Neural cell (in vitro differentiated cells): ENCODE data around the gene HEPACAM. TPM values are rescaled to one million over a fixed set of nuclear protein-coding genes. Genes with fewer than 3 reads are reported as not detected.

Experiments used
- H2AFZ ChIP-seq: fragments of 200-600, 300-800 bp; sonication (generic), shearing (Covaris generic); 2 replicates; pipeline ENCODE4 v1.6.0; 2014; ENCODE audit warnings: low read depth, mild to moderate bottlenecking, antibody characterized with exemption, low read length, moderate library complexity
- H3F3A ChIP-seq: fragments of 200-600 bp; shearing (Covaris generic); 2 replicates; pipeline ENCODE4 v1.6.1; 2016; ENCODE audit warnings: mild to moderate bottlenecking, moderate library complexity, mixed read lengths, antibody characterized with exemption, low read length; ENCODE audit not compliant: insufficient read depth, poor library complexity, severe bottlenecking
- H3K27ac ChIP-seq: fragments of 200-600, 300-800 bp; sonication (generic), shearing (Covaris generic); 2 replicates; pipeline ENCODE4 v1.5.1; 2014; ENCODE audit warnings: mild to moderate bottlenecking, low read length, moderate library complexity
- H3K27me3 ChIP-seq: fragments of 300-800, 200-600 bp; sonication (generic), shearing (Covaris generic); 2 replicates; pipeline ENCODE4 v1.6.0; 2014; ENCODE audit warnings: mild to moderate bottlenecking, low read depth, low read length, moderate library complexity; ENCODE audit not compliant: insufficient read depth
- H3K36me3 ChIP-seq: fragments of 300-800, 200-600 bp; sonication (generic), shearing (Covaris generic); 2 replicates; pipeline ENCODE4 v1.5.1; 2014; ENCODE audit warnings: mild to moderate bottlenecking, antibody characterized with exemption, low read length, moderate library complexity; ENCODE audit not compliant: insufficient read depth
- H3K4me2 ChIP-seq: fragments of 300-800, 200-600 bp; sonication (generic), shearing (Covaris generic); 2 replicates; pipeline ENCODE4 v1.6.0; 2014; ENCODE audit warnings: mild to moderate bottlenecking, low read length
- H3K4me3 ChIP-seq: fragments of 300-800, 200-600 bp; sonication (generic), shearing (Covaris generic); 2 replicates; pipeline ENCODE4 v1.5.1; 2014; ENCODE audit warnings: mild to moderate bottlenecking, low read length, moderate library complexity
- H3K79me2 ChIP-seq: fragments of 200-600 bp; shearing (Covaris generic); replicated peaks from 2 replicates; pipeline ENCODE4 v1.6.0; 2014; ENCODE audit warnings: mild to moderate bottlenecking, low read length, moderate library complexity; ENCODE audit not compliant: insufficient read depth
- H3K9ac ChIP-seq: fragments of 300-800, 200-600 bp; sonication (generic), shearing (Covaris generic); 2 replicates; pipeline ENCODE4 v1.6.1; 2016; ENCODE audit warnings: mild to moderate bottlenecking, low read length, mixed read lengths
- H3K9me2 ChIP-seq: fragments of 200-600 bp; shearing (Covaris generic); 2 replicates; pipeline ENCODE4 v1.6.1; 2016; ENCODE audit warnings: mild to moderate bottlenecking, low read length, mixed read lengths; ENCODE audit not compliant: insufficient read depth
- H3K9me3 ChIP-seq: fragments of 200-600, 300-800 bp; sonication (generic), shearing (Covaris generic); 2 replicates; pipeline ENCODE4 v1.6.1; 2016; ENCODE audit warnings: mild to moderate bottlenecking, mixed run types, low read length, moderate library complexity, mixed read lengths
- H4K20me1 ChIP-seq: fragments of 200-600 bp; shearing (Covaris generic); 2 replicates; pipeline ENCODE4 v1.6.1; 2016; ENCODE audit warnings: mild to moderate bottlenecking, mixed run types; ENCODE audit not compliant: insufficient read depth
- EP300 ChIP-seq: fragments of 450-650 bp; conservative IDR thresholded peaks from 2 replicates; pipeline ENCODE4 v1.6.1; 2014; ENCODE audit warnings: antibody characterized with exemption, mild to moderate bottlenecking, moderate library complexity; ENCODE audit not compliant: poor library complexity, severe bottlenecking
- EZH2 ChIP-seq: fragments of 200-600, 300-800 bp; shearing (Covaris generic), sonication (generic); IDR thresholded peaks from 2 replicates; pipeline ENCODE4 v1.6.1; 2014; ENCODE audit warnings: antibody characterized with exemption, low read length, borderline replicate concordance, mild to moderate bottlenecking; ENCODE audit not compliant: insufficient read depth, poor library complexity, severe bottlenecking
- MXI1 ChIP-seq: fragments of 450-650 bp; conservative IDR thresholded peaks from 2 replicates; pipeline ENCODE4 v1.6.1; 2014; ENCODE audit warnings: antibody characterized with exemption, mild to moderate bottlenecking; ENCODE audit not compliant: poor library complexity, severe bottlenecking
- POLR2AphosphoS5 ChIP-seq: IDR thresholded peaks from 2 replicates; pipeline ENCODE4 v1.6.1; 2012
- RAD21 ChIP-seq: fragments of 450-650 bp; conservative IDR thresholded peaks from 2 replicates; pipeline ENCODE4 v1.6.1; 2014; ENCODE audit warnings: antibody characterized with exemption, mild to moderate bottlenecking, moderate library complexity
- SMC3 ChIP-seq: fragments of 450-650 bp; conservative IDR thresholded peaks from 2 replicates; pipeline ENCODE4 v1.6.1; 2014; ENCODE audit warnings: antibody characterized with exemption, mild to moderate bottlenecking, moderate library complexity; ENCODE audit not compliant: poor library complexity
- TAF1 ChIP-seq: IDR thresholded peaks from 2 replicates; pipeline ENCODE4 v1.6.1; 2012; ENCODE audit warnings: low read depth
- polyA plus RNA-seq: library from polyadenylated mRNA; depleted of rRNA; stranded (reverse); fragments of >200 nt; gene quantifications from 2 replicates; pipeline ENCODE4 v1.2.3, GENCODE V29; 2014
- TF ChIP-seq, protein P1 (sequence below): fragments of 450-650 bp; IDR thresholded peaks from 2 replicates; pipeline ENCODE4 v1.5.1; 2014; ENCODE audit warnings: antibody characterized with exemption, mild to moderate bottlenecking, moderate library complexity; ENCODE audit not compliant: poor library complexity, severe bottlenecking
- TF ChIP-seq, protein P2 (sequence below): IDR thresholded peaks from 2 replicates; pipeline ENCODE4 v1.6.1; 2012; ENCODE audit warnings: borderline replicate concordance

The HEPACAM gene
- polyA plus RNA-seq, 1 donor from 2014 or later = not detected

DNA sequence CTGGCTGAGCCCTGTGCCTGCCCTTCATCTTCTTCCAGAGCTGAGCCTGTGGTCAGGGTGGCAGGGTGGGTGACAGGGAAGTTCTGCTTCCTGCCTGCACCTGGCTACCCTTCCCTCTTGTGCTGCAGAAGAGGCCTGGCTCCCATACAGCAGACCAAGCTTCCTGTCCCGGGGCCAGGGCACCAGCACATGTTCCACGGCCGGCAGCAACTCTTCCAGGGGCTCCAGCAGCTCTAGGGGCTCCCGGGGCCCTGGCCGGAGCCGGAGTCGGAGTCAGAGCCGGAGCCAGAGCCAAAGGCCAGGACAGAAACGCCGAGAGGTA is 55.6 kb downstream of the HEPACAM start:
- TF ChIP-seq, protein P1, sequence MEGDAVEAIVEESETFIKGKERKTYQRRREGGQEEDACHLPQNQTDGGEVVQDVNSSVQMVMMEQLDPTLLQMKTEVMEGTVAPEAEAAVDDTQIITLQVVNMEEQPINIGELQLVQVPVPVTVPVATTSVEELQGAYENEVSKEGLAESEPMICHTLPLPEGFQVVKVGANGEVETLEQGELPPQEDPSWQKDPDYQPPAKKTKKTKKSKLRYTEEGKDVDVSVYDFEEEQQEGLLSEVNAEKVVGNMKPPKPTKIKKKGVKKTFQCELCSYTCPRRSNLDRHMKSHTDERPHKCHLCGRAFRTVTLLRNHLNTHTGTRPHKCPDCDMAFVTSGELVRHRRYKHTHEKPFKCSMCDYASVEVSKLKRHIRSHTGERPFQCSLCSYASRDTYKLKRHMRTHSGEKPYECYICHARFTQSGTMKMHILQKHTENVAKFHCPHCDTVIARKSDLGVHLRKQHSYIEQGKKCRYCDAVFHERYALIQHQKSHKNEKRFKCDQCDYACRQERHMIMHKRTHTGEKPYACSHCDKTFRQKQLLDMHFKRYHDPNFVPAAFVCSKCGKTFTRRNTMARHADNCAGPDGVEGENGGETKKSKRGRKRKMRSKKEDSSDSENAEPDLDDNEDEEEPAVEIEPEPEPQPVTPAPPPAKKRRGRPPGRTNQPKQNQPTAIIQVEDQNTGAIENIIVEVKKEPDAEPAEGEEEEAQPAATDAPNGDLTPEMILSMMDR = no peak
- TF ChIP-seq RAD21 (no peak), EP300 (no peak), TAF1 (no peak), POLR2AphosphoS5 (no peak), MXI1 (no peak), SMC3 (no peak), EZH2 (no peak)
- TF ChIP-seq, protein P2, sequence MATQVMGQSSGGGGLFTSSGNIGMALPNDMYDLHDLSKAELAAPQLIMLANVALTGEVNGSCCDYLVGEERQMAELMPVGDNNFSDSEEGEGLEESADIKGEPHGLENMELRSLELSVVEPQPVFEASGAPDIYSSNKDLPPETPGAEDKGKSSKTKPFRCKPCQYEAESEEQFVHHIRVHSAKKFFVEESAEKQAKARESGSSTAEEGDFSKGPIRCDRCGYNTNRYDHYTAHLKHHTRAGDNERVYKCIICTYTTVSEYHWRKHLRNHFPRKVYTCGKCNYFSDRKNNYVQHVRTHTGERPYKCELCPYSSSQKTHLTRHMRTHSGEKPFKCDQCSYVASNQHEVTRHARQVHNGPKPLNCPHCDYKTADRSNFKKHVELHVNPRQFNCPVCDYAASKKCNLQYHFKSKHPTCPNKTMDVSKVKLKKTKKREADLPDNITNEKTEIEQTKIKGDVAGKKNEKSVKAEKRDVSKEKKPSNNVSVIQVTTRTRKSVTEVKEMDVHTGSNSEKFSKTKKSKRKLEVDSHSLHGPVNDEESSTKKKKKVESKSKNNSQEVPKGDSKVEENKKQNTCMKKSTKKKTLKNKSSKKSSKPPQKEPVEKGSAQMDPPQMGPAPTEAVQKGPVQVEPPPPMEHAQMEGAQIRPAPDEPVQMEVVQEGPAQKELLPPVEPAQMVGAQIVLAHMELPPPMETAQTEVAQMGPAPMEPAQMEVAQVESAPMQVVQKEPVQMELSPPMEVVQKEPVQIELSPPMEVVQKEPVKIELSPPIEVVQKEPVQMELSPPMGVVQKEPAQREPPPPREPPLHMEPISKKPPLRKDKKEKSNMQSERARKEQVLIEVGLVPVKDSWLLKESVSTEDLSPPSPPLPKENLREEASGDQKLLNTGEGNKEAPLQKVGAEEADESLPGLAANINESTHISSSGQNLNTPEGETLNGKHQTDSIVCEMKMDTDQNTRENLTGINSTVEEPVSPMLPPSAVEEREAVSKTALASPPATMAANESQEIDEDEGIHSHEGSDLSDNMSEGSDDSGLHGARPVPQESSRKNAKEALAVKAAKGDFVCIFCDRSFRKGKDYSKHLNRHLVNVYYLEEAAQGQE = no peak
- Histone ChIP-seq H3K9me3 (no peaks in the 10 kb centered on the region), H3K9me2 (no peaks in the 10 kb centered on the region), H3K27ac (no peak overlapping the region), H3F3A (no peaks in the 10 kb centered on the region), H3K9ac (no peak overlapping the region), H3K27me3 (no peaks in the 10 kb centered on the region), H3K4me3 (no peak overlapping the region), H3K79me2 (no peaks in the 10 kb centered on the region), H4K20me1 (no peaks in the 10 kb centered on the region), H2AFZ (no peak overlapping the region), H3K4me2 (no peak overlapping the region), H3K36me3 (no peaks in the 10 kb centered on the region)

- Histone ChIP-seq H3K4me3 (no peak overlapping the region), H3K27me3 (peaks cover 4% of the 10 kb centered on the region), H2AFZ (no peak overlapping the region), H3K9me2 (no peaks in the 10 kb centered on the region), H4K20me1 (no peaks in the 10 kb centered on the region), H3K9ac (no peak overlapping the region), H3K9me3 (no peaks in the 10 kb centered on the region), H3K4me2 (no peak overlapping the region), H3K79me2 (no peaks in the 10 kb centered on the region), H3F3A (no peaks in the 10 kb centered on the region), H3K27ac (no peak overlapping the region), H3K36me3 (no peaks in the 10 kb centered on the region)
- TF ChIP-seq POLR2AphosphoS5 = no peak
- TF ChIP-seq, protein P1 = no peak
- TF ChIP-seq, protein P2 = no peak
- no peak for TF ChIP-seq RAD21
- no peak for TF ChIP-seq SMC3
- TF ChIP-seq EZH2 = no peak
- TF ChIP-seq MXI1 = no peak
- TF ChIP-seq EP300 = no peak
- TF ChIP-seq TAF1 = no peak
Measured at GRCh38 chr11:124879493-124880289, 56.2 kb downstream of the HEPACAM start.
